CD4-positive, alpha-beta T cell (primary cell): ENCODE data around the gene CERCAM. TPM values are rescaled to one million over a fixed set of nuclear protein-coding genes. Genes with fewer than 3 reads are reported as not detected.

Experiments used
- ATAC-seq: fragments of 200-7000 bp; cut with Tn5 transposase; one replicate; pipeline ENCODE4 v1.10.0; 2022; ENCODE audit warnings: mild to moderate bottlenecking; ENCODE audit not compliant: poor library complexity
- CTCF ChIA-PET: fragments of 350-600 bp; sonication (Branson Sonifier 250); formaldehyde crosslinking; loops from one replicate; lab custom pipeline; 2021; ENCODE audit warnings: antibody characterized with exemption, inconsistent platforms; lab: Charles Lee
- POLR2A ChIA-PET: fragments of 350-600 bp; sonication (Branson Sonifier 250); formaldehyde crosslinking; loops from one replicate; lab custom pipeline; 2021; ENCODE audit warnings: antibody characterized with exemption, inconsistent platforms; lab: Charles Lee
- DNase-seq, 14 experiments: peaks; one replicate each; pipeline ENCODE4 v3.0.0-alpha.2; 2013 to 2020; ENCODE audit warnings: mixed read lengths in 2 of 14
- H3K27ac ChIP-seq, 2 donors: one replicate each; pipeline versions ENCODE4 v1.5.1 to v1.7.0; 2013; ENCODE audit warnings: low read length in 2 of 2, low read depth in 1 of 2, mild to moderate bottlenecking in 1 of 2
- H3K27me3 ChIP-seq, 2 experiments: 1 replicate in 1 of 2; 2 replicates in 1 of 2; pipeline versions ENCODE4 v1.6.1 to v1.7.0; 2013; ENCODE audit warnings: low read length in 2 of 2, control low read depth in 1 of 2, mild to moderate bottlenecking in 1 of 2, moderate library complexity in 1 of 2; ENCODE audit not compliant: insufficient read depth in 2 of 2, control insufficient read depth in 1 of 2
- H3K36me3 ChIP-seq: one replicate; pipeline ENCODE4 v1.6.1; 2013; ENCODE audit warnings: low read length, control low read depth; ENCODE audit not compliant: insufficient read depth
- H3K4me1 ChIP-seq: one replicate; pipeline ENCODE4 v1.6.1; 2013; ENCODE audit warnings: low read length, control low read depth; ENCODE audit not compliant: insufficient read depth
- H3K4me3 ChIP-seq: one replicate; pipeline ENCODE4 v1.5.1; 2013; ENCODE audit warnings: mild to moderate bottlenecking, low read length, moderate library complexity
- H3K9me3 ChIP-seq, 2 experiments: 1 replicate in 1 of 2; 2 replicates in 1 of 2; pipeline versions ENCODE4 v1.6.1 to v1.7.0; 2013; ENCODE audit warnings: low read length in 2 of 2, mild to moderate bottlenecking in 2 of 2, control low read depth in 1 of 2, moderate library complexity in 1 of 2; ENCODE audit not compliant: control insufficient read depth in 1 of 2, insufficient read depth in 1 of 2
- H3K27ac Mint-ChIP-seq: one replicate; pipeline ENCODE4 v1.8.0; 2020; ENCODE audit warnings: mixed read lengths
- H3K27me3 Mint-ChIP-seq: one replicate; pipeline ENCODE4 v1.8.0; 2021; ENCODE audit warnings: mixed read lengths
- H3K36me3 Mint-ChIP-seq: one replicate; pipeline ENCODE4 v1.8.0; 2021; ENCODE audit warnings: low read depth, mixed read lengths
- H3K4me1 Mint-ChIP-seq: one replicate; pipeline ENCODE4 v1.8.0; 2021; ENCODE audit warnings: low read depth, mixed read lengths
- H3K4me3 Mint-ChIP-seq: one replicate; pipeline ENCODE4 v1.8.0; 2020; ENCODE audit warnings: mild to moderate bottlenecking, mixed read lengths
- H3K9me3 Mint-ChIP-seq: one replicate; pipeline ENCODE4 v1.8.0; 2020; ENCODE audit warnings: mixed read lengths
- intact Hi-C, 2 experiments: fragments of 100-400 bp; cut with DNase I in 1 of 2; cut with micrococcal nuclease in 1 of 2; formaldehyde crosslinking; loops; one replicate each; pipeline versions ENCODE4 v1.15.1 to v1.9.0; 2023 to 2025; cut with DNase I, micrococcal nuclease
- total RNA-seq, 174 experiments: library from RNA in 2 of 174; stranded (reverse) in 2 of 174; gene quantifications; one replicate each; pipeline ENCODE4 v1.2.3 and lab custom pipeline; 2021 to 2026
- TF ChIP-seq, protein P1 (sequence below): fragments of 200-600 bp; IDR thresholded peaks from one replicate; pipeline ENCODE4 v1.8.0; 2022; ENCODE audit warnings: antibody characterized with exemption, mild to moderate bottlenecking

Gene CERCAM
- total RNA-seq, 2 experiments from 2014 or later, result 0.30 to 0.31 TPM

DNA sequence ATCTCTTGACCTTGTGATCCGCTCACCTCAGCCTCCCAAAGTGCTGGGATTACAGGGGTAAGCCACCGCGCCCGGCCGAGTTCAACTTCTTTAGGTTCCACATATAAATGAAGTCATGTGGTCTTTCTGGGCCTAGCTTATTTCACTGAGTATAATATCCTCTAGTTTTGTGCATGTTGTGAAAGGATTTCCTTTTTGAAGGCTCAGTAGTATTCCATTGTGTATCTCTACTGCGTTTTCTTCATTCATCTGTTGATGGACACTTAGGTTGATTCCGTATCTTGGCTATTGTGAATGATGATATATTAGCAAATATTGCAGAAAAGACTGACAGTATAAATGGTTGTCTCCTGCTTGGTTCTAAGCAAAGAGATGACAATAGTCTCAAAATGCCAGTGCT lies 55.2 kb downstream of the CERCAM start:
- no peak overlapping the region for H3K4me3 Mint-ChIP-seq
- Histone ChIP-seq H3K4me3 (no peak overlapping the region), H3K36me3 (peaks cover 46% of the 10 kb centered on the region), H3K4me1 (no peaks in the 10 kb centered on the region), H3K27me3 (no peaks in the 10 kb centered on the region), H3K9me3 (no peaks in the 10 kb centered on the region), H3K27ac (no peak overlapping the region)
- intact Hi-C loops, result no loop called here
- H3K27me3 Mint-ChIP-seq, result no peaks in the 10 kb centered on the region
- H3K27ac Mint-ChIP-seq, result no peak overlapping the region
- ATAC-seq (no peak), DNase-seq (no peak)
- no peaks in the 10 kb centered on the region for H3K9me3 Mint-ChIP-seq
- POLR2A ChIA-PET, result no interaction called here
- H3K36me3 Mint-ChIP-seq, result peaks cover 56% of the 10 kb centered on the region
- no peaks in the 10 kb centered on the region for H3K4me1 Mint-ChIP-seq
- CTCF ChIA-PET, result no interaction called here
- TF ChIP-seq, protein P1, sequence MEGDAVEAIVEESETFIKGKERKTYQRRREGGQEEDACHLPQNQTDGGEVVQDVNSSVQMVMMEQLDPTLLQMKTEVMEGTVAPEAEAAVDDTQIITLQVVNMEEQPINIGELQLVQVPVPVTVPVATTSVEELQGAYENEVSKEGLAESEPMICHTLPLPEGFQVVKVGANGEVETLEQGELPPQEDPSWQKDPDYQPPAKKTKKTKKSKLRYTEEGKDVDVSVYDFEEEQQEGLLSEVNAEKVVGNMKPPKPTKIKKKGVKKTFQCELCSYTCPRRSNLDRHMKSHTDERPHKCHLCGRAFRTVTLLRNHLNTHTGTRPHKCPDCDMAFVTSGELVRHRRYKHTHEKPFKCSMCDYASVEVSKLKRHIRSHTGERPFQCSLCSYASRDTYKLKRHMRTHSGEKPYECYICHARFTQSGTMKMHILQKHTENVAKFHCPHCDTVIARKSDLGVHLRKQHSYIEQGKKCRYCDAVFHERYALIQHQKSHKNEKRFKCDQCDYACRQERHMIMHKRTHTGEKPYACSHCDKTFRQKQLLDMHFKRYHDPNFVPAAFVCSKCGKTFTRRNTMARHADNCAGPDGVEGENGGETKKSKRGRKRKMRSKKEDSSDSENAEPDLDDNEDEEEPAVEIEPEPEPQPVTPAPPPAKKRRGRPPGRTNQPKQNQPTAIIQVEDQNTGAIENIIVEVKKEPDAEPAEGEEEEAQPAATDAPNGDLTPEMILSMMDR, result no peak

DNA sequence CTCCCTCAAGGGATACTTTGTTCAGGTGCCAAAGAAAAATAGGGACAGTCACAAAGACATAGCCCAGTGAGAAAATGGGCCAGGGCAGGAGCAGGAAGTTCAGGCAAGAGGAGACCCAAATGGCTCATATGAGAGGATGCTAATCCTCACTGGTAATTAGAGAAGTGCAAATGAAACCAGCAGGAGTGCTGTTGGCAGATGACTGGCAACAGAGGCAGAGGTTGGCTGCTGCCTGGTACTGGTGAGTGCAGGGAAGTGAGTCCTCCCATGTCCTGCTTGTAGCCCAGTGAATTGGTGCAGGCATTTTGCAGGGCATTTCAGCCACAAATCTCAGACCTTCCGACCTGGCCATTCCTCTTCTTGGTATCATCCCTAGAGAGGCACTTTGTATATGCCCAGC lies 58.6 kb downstream of the CERCAM start:
- Histone ChIP-seq H3K9me3 (no peaks in the 10 kb centered on the region), H3K27ac (no peak overlapping the region), H3K27me3 (no peaks in the 10 kb centered on the region), H3K4me1 (no peaks in the 10 kb centered on the region), H3K36me3 (peaks cover 54% of the 10 kb centered on the region), H3K4me3 (no peak overlapping the region)
- Mint-ChIP-seq H3K4me1 (no peaks in the 10 kb centered on the region), H3K4me3 (no peak overlapping the region), H3K9me3 (no peaks in the 10 kb centered on the region), H3K27ac (no peak overlapping the region), H3K27me3 (no peaks in the 10 kb centered on the region), H3K36me3 (peaks cover 61% of the 10 kb centered on the region)
- POLR2A ChIA-PET, result no interaction called here
- TF ChIP-seq, protein P1, result no peak
- intact Hi-C loops, result no loop called here
- DNase-seq, result no peak
- ATAC-seq, result no peak
- CTCF ChIA-PET, result no interaction called here

GRCh38 chr9:128481561-128481960 lies 60.9 kb downstream of the CERCAM start:
- intact Hi-C loops, result no loop called here
- Histone ChIP-seq H3K4me3 (no peak overlapping the region), H3K4me1 (no peaks in the 10 kb centered on the region), H3K9me3 (no peaks in the 10 kb centered on the region), H3K27ac (no peak overlapping the region), H3K27me3 (no peaks in the 10 kb centered on the region), H3K36me3 (peaks cover 67% of the 10 kb centered on the region)
- no peaks in the 10 kb centered on the region for H3K9me3 Mint-ChIP-seq
- no peak for DNase-seq
- TF ChIP-seq, protein P1, result no peak
- no peak overlapping the region for H3K4me3 Mint-ChIP-seq
- peaks cover 65% of the 10 kb centered on the region for H3K36me3 Mint-ChIP-seq
- no peaks in the 10 kb centered on the region for H3K4me1 Mint-ChIP-seq
- ChIA-PET CTCF (no interaction called here), POLR2A (no interaction called here)
- no peaks in the 10 kb centered on the region for H3K27me3 Mint-ChIP-seq
- H3K27ac Mint-ChIP-seq, result no peak overlapping the region
- ATAC-seq, result no peak
